ENCODE data around the gene SAT1. TPM values are rescaled to one million over a fixed set of nuclear protein-coding genes. Genes with fewer than 3 reads are reported as not detected.

Gene SAT1
- total and polyA plus RNA-seq, 2 experiments from 2014 or later, result 168 to 245 TPM

DNA sequence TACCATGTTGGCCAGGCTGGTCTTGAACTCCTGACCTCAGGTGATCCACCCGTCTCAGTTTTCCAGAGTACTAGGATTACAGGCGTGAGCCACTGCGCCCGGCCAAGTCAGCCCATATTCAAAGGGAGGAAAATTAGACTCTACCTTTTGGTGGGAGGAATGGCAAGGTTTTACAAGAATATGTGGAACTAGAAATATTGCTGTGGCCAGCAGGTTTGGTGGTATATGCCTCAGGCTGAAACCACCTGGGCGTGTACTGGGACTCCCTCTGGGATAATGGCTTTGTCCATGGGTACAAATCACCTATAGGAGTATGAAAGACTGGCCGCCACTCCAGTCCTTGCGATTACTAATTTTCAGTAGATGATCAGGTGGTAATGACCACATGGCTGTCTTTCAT, 32.4 kb downstream of the SAT1 start:
- Histone ChIP-seq H3K9me2 (ENCODE audit: insufficient read depth) (no peaks in the 10 kb centered on the region), H3K36me3 (ENCODE audit: low read depth) (no peaks in the 10 kb centered on the region), H3K4me2 (ENCODE audit: unreplicated experiment) (no peak overlapping the region), H3K27ac (no peak overlapping the region), H3K79me2 (ENCODE audit: insufficient read depth) (no peaks in the 10 kb centered on the region), H2AFZ (no peak overlapping the region), H3K9me3 (ENCODE audit: low read depth) (no peaks in the 10 kb centered on the region), H3K27me3 (replicated peaks; ENCODE audit: insufficient read depth) (no peaks in the 10 kb centered on the region), H3K9ac (no peak overlapping the region), H3K4me3 (no peak overlapping the region), H3F3A (ENCODE audit: insufficient read depth) (no peaks in the 10 kb centered on the region), H3K4me1 (ENCODE audit: insufficient read depth) (0 out of 2 replicates have a peak, but pooled peaks cover 10% of the 10 kb centered on the region), H4K20me1 (ENCODE audit: insufficient read depth) (no peaks in the 10 kb centered on the region)
- in situ Hi-C loops (cut with MboI), result no loop called here
- no peak for TF ChIP-seq EZH2 (IDR thresholded peaks at IDR 0.05; ENCODE audit: insufficient read depth, poor library complexity, severe bottlenecking)
- TF ChIP-seq EZH2phosphoT487 (IDR thresholded peaks at IDR 0.05; ENCODE audit: insufficient read depth, low read depth), result no peak
- no peak for DNase-seq
- 79 to 93% methylated on average over 4 to 7 of the region's 7 CpGs for WGBS, 2 experiments (ENCODE audit: low coverage in 1 of 2, low lambda C conversion rate in 2 of 2, missing lambda C conversion rate in 2 of 2)

DNA sequence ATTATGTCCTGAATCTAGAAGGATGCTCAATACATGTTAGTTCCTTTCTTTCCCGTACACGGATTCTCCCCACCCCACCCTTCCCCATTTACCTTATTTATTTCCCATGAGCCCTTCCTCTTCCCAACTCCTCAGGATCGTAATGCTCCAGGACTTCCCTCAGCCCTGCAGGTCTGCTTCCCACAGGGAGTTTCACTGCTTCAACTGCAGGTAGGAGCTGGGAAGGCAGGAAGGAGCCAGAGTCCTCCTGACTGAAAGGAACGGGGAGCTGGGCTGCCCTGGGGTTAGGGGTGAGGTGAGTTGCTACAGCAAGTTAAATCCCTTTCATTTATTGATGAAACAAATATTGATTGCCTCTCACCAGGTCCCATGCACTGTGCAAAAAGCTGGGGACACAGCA, 33.2 kb downstream of the SAT1 start:
- Histone ChIP-seq H2AFZ (no peak overlapping the region), H4K20me1 (ENCODE audit: insufficient read depth) (no peaks in the 10 kb centered on the region), H3K79me2 (ENCODE audit: insufficient read depth) (no peaks in the 10 kb centered on the region), H3K9me3 (ENCODE audit: low read depth) (no peaks in the 10 kb centered on the region), H3K9ac (no peak overlapping the region), H3K27ac (no peak overlapping the region), H3K4me1 (ENCODE audit: insufficient read depth) (0 out of 2 replicates have a peak, but pooled peaks cover 5% of the 10 kb centered on the region), H3F3A (ENCODE audit: insufficient read depth) (no peaks in the 10 kb centered on the region), H3K4me2 (ENCODE audit: unreplicated experiment) (no peak overlapping the region), H3K4me3 (no peak overlapping the region), H3K9me2 (ENCODE audit: insufficient read depth) (no peaks in the 10 kb centered on the region), H3K36me3 (ENCODE audit: low read depth) (no peaks in the 10 kb centered on the region), H3K27me3 (replicated peaks; ENCODE audit: insufficient read depth) (no peaks in the 10 kb centered on the region)
- TF ChIP-seq EZH2phosphoT487 (IDR thresholded peaks at IDR 0.05; ENCODE audit: insufficient read depth, low read depth), result no peak
- no peak for TF ChIP-seq EZH2 (IDR thresholded peaks at IDR 0.05; ENCODE audit: insufficient read depth, poor library complexity, severe bottlenecking)
- DNase-seq, result no peak
- in situ Hi-C loops (cut with MboI), result no loop called here
- WGBS, 2 experiments (ENCODE audit: low coverage in 1 of 2, low lambda C conversion rate in 2 of 2, missing lambda C conversion rate in 2 of 2), result 67 to 84% methylated on average over 3 of the region's 4 CpGs

DNA sequence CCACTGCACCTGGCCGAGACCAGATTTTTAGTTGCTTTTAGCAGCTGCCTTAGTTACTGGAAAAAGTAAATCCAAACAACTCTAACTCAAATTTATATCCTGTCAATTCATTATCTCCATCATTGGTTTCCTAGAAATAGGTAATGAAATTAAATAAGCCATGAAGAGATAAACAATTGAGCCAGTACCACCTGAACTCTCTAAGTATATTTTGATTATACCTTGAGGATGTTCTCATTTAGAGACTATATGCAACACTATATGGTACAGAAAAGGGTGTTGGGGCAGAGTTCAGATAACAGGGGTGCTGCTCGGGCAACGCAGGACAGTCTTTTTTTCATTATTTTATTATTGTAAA, 35.0 kb downstream of the SAT1 start:
- H3K79me2 ChIP-seq (ENCODE audit: insufficient read depth), result no peaks in the 10 kb centered on the region
- H4K20me1 ChIP-seq (ENCODE audit: insufficient read depth), result no peaks in the 10 kb centered on the region
- H3K4me2 ChIP-seq (ENCODE audit: unreplicated experiment), result no peak overlapping the region
- H3K9ac ChIP-seq, result no peak overlapping the region
- H3K9me3 ChIP-seq (ENCODE audit: low read depth), result no peaks in the 10 kb centered on the region
- no peak for TF ChIP-seq EZH2phosphoT487 (IDR thresholded peaks at IDR 0.05; ENCODE audit: insufficient read depth, low read depth)
- TF ChIP-seq EZH2 (IDR thresholded peaks at IDR 0.05; ENCODE audit: insufficient read depth, poor library complexity, severe bottlenecking), result no peak
- H3K27me3 ChIP-seq (replicated peaks; ENCODE audit: insufficient read depth), result no peaks in the 10 kb centered on the region
- no peak overlapping the region for H3K4me3 ChIP-seq
- in situ Hi-C loops (cut with MboI), result no loop called here
- no peak for DNase-seq
- 55 to 68% methylated on average over 3 of the region's 3 CpGs for WGBS, 2 experiments (ENCODE audit: low coverage in 1 of 2, low lambda C conversion rate in 2 of 2, missing lambda C conversion rate in 2 of 2)
- H3K4me1 ChIP-seq (ENCODE audit: insufficient read depth), result no peaks in the 10 kb centered on the region
- no peaks in the 10 kb centered on the region for H3K36me3 ChIP-seq (ENCODE audit: low read depth)
- H2AFZ ChIP-seq, result no peak overlapping the region
- H3K27ac ChIP-seq, result no peak overlapping the region
- no peaks in the 10 kb centered on the region for H3K9me2 ChIP-seq (ENCODE audit: insufficient read depth)
- H3F3A ChIP-seq (ENCODE audit: insufficient read depth), result no peaks in the 10 kb centered on the region

DNA sequence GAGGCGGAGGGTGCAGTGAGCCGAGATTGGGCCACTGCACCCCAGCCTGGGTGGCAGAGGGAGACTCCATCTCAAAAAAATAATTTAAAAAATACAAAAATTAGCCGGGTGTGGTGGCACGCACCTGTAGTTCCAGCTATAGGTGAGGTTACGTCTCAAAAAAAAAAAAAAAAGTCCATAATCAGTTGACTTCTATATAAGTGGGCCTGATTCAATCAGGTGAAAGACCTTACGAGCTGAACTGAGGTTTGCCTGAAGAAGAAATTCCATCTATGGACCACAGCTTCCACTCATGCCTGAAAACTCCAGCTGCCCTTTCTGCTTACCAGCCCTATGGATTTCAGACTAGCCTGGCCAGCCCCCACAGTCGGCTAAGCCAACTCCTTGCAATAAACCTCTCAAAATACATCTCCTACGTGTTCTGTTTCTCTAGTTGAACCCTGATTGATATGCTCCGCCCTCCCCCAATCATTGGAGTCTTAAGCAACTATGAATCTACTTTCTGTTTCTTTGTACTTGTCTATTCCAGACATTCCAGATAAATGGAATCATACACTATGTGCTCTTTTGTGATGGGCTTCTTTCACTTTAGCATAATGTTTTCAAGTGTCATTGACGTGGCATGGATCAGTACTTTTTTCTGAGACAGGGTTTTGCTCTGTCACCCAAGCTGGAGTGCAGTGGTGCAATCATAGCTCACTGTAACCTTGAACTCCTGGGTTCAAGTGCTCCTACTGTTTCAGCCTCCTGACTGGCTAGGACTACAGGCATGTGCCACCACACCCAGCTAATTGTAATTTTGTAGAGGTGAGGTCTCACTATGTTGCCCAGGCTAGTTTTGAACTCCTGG, 36.6 kb downstream of the SAT1 start:
- Histone ChIP-seq H4K20me1 (ENCODE audit: insufficient read depth) (no peaks in the 10 kb centered on the region), H3K36me3 (ENCODE audit: low read depth) (no peaks in the 10 kb centered on the region), H3K9ac (no peak overlapping the region), H2AFZ (no peak overlapping the region), H3K4me2 (ENCODE audit: unreplicated experiment) (no peak overlapping the region), H3K79me2 (ENCODE audit: insufficient read depth) (no peaks in the 10 kb centered on the region), H3K27me3 (replicated peaks; ENCODE audit: insufficient read depth) (no peaks in the 10 kb centered on the region), H3K27ac (no peak overlapping the region), H3K9me3 (ENCODE audit: low read depth) (no peaks in the 10 kb centered on the region), H3K9me2 (ENCODE audit: insufficient read depth) (no peaks in the 10 kb centered on the region), H3K4me1 (ENCODE audit: insufficient read depth) (no peaks in the 10 kb centered on the region), H3K4me3 (no peak overlapping the region), H3F3A (ENCODE audit: insufficient read depth) (no peaks in the 10 kb centered on the region)
- in situ Hi-C loops (cut with MboI), result no loop called here
- 77 to 80% methylated on average over 6 to 10 of the region's 10 CpGs for WGBS, 2 experiments (ENCODE audit: low coverage in 1 of 2, low lambda C conversion rate in 2 of 2, missing lambda C conversion rate in 2 of 2)
- peak; percentile 12 for DNase-seq
- TF ChIP-seq EZH2phosphoT487 (IDR thresholded peaks at IDR 0.05; ENCODE audit: insufficient read depth, low read depth) (no peak), EZH2 (IDR thresholded peaks at IDR 0.05; ENCODE audit: insufficient read depth, poor library complexity, severe bottlenecking) (no peak)
